Measurements from ENCODE around the gene FAM107B. TPM values are rescaled to one million over a fixed set of nuclear protein-coding genes. Genes with fewer than 3 reads are reported as not detected.

FAM107B gene
- total and polyA plus RNA-seq, 2 of the 4 experiments (the other 2 are of a cell fraction), result 26.4 to 27.1 TPM

GRCh38 chr10:14611968-14612693, 162.6 kb downstream of the FAM107B start (continued):
- TF ChIP-seq CHD1 (IDR thresholded peaks at IDR 0.05; ENCODE audit: low read depth, low read length), result no peak

DNA sequence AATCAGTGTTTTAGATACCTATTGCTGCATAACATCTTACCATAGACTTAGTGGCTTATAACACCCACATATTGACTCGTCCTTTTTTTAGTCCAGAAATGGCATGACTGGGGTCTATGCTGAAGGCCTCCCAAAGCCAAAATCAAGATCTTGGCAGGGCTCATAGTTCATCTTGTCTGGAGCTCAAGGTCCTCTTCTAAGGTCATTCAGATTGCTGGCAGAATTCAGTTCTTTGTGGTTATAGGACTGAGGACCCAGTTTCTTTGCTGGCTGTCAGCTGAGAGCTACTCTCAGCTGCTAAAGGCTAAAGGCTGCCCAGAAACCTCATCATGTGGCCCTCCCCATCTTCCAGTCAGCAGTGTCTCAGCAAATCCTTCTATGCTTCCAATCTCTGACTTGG, 165.5 kb downstream of the FAM107B start:
- ChIA-PET POLR2A (ENCODE audit: unreplicated experiment) (no interaction called here), CTCF (no interaction called here)
- Histone ChIP-seq H3K27ac (ENCODE audit: insufficient read depth, low read length) (no peak overlapping the region), H3K56ac (ENCODE audit: extremely low read depth, insufficient read depth, low read length) (no peak overlapping the region), H3K23ac (ENCODE audit: low read depth, low read length) (0 out of 2 replicates have a peak overlapping the region, but pooled peaks have one; percentile 8), H4K5ac (ENCODE audit: low read depth, low read length) (no peak overlapping the region), H2AFZ (replicated peaks; ENCODE audit: low read length, poor library complexity) (no peak overlapping the region), H3K18ac (ENCODE audit: low read depth, low read length) (no peak overlapping the region), H2BK120ac (ENCODE audit: low read depth, low read length) (no peak overlapping the region), H2BK20ac (ENCODE audit: low read depth, low read length) (no peak overlapping the region), H3K79me1 (ENCODE audit: low read depth in 1 of 2, low read length in 2 of 2) (peaks cover 0 to 12% of the 10 kb centered on the region in 2 experiments; a peak in 1 of 4 replicates), H2AK5ac (ENCODE audit: low read depth, low read length) (no peak overlapping the region), H3K14ac (replicated peaks; ENCODE audit: low read depth, low read length) (no peak overlapping the region), H3K4ac (ENCODE audit: low read depth, low read length) (no peak overlapping the region), H3K27me3 (ENCODE audit: control insufficient read depth, insufficient read depth, low read length) (no peaks in the 10 kb centered on the region), H2BK5ac (ENCODE audit: low read depth, low read length, poor library complexity, severe bottlenecking) (no peak overlapping the region), H3K4me1 (ENCODE audit: control insufficient read depth, insufficient read depth, low read length) (peaks cover 5% of the 10 kb centered on the region), H2BK15ac (ENCODE audit: low read depth, low read length) (no peak overlapping the region), H2AK9ac (replicated peaks; ENCODE audit: low read depth, low read length, poor library complexity) (no peak overlapping the region), H4K8ac (ENCODE audit: low read depth in 2 of 2, low read length in 2 of 2) (no peak overlapping the region), H3K9me3 (ENCODE audit: control insufficient read depth, insufficient read depth, low read length) (no peaks in the 10 kb centered on the region), H4K91ac (ENCODE audit: insufficient read depth, low read depth, low read length) (no peak overlapping the region), H4K20me1 (ENCODE audit: insufficient read depth, low read length) (no peaks in the 10 kb centered on the region), H3K4me2 (ENCODE audit: low read depth, low read length) (no peak overlapping the region), H3K9ac (ENCODE audit: low read depth, low read length) (no peak overlapping the region), H3K4me3 (ENCODE audit: insufficient read depth, low read depth, low read length) (no peak overlapping the region), H3K9me1 (ENCODE audit: insufficient read depth, low read length) (peaks cover 5% of the 10 kb centered on the region; the same call in 1 of the 2 replicates), H3K36me3 (ENCODE audit: control insufficient read depth, insufficient read depth, low read length) (no peaks in the 10 kb centered on the region)
- in situ Hi-C loops (cut with MboI; ENCODE audit: low sequenced_read_pairs), result no loop called here
- no TSS peak for BruUV-seq (replicated peaks)
- intact Hi-C loops (cut with micrococcal nuclease), result no loop called here
- dilution Hi-C loops (cut with HindIII; ENCODE audit: low sequenced_read_pairs, unreplicated experiment), result no loop called here
- DNase-seq, result no peak
- no peak for ATAC-seq (ENCODE audit: low read depth)
- no CpG with 5 or more reads among the region's 1 CpG for WGBS, 2 experiments (ENCODE audit: extremely low coverage in 2 of 2, insufficient read length in 1 of 2)
- TF ChIP-seq RAD21 (IDR thresholded peaks at IDR 0.05; ENCODE audit: low read length), result no peak
- no peak for TF ChIP-seq POLR2A (IDR thresholded peaks at IDR 0.05; ENCODE audit: low read depth, low read length)
- no peak for TF ChIP-seq NFE2L2 (IDR thresholded peaks at IDR 0.05; ENCODE audit: low read depth, low read length)
- no peak for TF ChIP-seq MAFK (IDR thresholded peaks at IDR 0.05; ENCODE audit: low read depth, low read length)
- TF ChIP-seq, protein P1, sequence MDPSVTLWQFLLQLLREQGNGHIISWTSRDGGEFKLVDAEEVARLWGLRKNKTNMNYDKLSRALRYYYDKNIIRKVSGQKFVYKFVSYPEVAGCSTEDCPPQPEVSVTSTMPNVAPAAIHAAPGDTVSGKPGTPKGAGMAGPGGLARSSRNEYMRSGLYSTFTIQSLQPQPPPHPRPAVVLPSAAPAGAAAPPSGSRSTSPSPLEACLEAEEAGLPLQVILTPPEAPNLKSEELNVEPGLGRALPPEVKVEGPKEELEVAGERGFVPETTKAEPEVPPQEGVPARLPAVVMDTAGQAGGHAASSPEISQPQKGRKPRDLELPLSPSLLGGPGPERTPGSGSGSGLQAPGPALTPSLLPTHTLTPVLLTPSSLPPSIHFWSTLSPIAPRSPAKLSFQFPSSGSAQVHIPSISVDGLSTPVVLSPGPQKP (IDR thresholded peaks at IDR 0.05; ENCODE audit: borderline replicate concordance, low read depth, low read length), result no peak
- TF ChIP-seq RFX5 (IDR thresholded peaks at IDR 0.05; ENCODE audit: low read depth, low read length), result no peak
- no peak for TF ChIP-seq SMC3 (IDR thresholded peaks at IDR 0.05; ENCODE audit: low read depth, low read length)
- no peak for TF ChIP-seq CEBPB (IDR thresholded peaks at IDR 0.05; ENCODE audit: low read depth, low read length)
- TF ChIP-seq FOS (IDR thresholded peaks at IDR 0.05; ENCODE audit: low read depth, low read length), result no peak
- TF ChIP-seq RCOR1 (IDR thresholded peaks at IDR 0.05; ENCODE audit: insufficient replicate concordance, low read length), result no peak
- TF ChIP-seq MXI1 (IDR thresholded peaks at IDR 0.05; ENCODE audit: borderline replicate concordance, low read depth, low read length), result no peak
- no peak for TF ChIP-seq CHD1 (IDR thresholded peaks at IDR 0.05; ENCODE audit: low read depth, low read length)
- no peak for TF ChIP-seq BHLHE40 (IDR thresholded peaks at IDR 0.05; ENCODE audit: low read depth, low read length)
- TF ChIP-seq, protein P2, sequence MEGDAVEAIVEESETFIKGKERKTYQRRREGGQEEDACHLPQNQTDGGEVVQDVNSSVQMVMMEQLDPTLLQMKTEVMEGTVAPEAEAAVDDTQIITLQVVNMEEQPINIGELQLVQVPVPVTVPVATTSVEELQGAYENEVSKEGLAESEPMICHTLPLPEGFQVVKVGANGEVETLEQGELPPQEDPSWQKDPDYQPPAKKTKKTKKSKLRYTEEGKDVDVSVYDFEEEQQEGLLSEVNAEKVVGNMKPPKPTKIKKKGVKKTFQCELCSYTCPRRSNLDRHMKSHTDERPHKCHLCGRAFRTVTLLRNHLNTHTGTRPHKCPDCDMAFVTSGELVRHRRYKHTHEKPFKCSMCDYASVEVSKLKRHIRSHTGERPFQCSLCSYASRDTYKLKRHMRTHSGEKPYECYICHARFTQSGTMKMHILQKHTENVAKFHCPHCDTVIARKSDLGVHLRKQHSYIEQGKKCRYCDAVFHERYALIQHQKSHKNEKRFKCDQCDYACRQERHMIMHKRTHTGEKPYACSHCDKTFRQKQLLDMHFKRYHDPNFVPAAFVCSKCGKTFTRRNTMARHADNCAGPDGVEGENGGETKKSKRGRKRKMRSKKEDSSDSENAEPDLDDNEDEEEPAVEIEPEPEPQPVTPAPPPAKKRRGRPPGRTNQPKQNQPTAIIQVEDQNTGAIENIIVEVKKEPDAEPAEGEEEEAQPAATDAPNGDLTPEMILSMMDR (conservative IDR thresholded peaks at IDR 0.05; ENCODE audit: low read depth, low read length), result no peak
- no peak for TF ChIP-seq MAZ (IDR thresholded peaks at IDR 0.05; ENCODE audit: borderline replicate concordance, low read depth, low read length)

All from IMR-90 (cell line).